Stimulated activated CD8-positive, alpha-beta memory T cell treated with anti-CD3 and anti-CD28 coated beads, Interleukin-4, amount 100 ng/mL, for 1 hour (primary cell): ENCODE results near the gene HKDC1.

ENCODE experiments used
- DNase-seq, 2 donors: peaks; one replicate each; pipeline ENCODE4 v3.0.0-alpha.2; 2020; ENCODE audit warnings: low read depth in 2 of 2, low spot score in 1 of 2

The HKDC1 gene

DNA sequence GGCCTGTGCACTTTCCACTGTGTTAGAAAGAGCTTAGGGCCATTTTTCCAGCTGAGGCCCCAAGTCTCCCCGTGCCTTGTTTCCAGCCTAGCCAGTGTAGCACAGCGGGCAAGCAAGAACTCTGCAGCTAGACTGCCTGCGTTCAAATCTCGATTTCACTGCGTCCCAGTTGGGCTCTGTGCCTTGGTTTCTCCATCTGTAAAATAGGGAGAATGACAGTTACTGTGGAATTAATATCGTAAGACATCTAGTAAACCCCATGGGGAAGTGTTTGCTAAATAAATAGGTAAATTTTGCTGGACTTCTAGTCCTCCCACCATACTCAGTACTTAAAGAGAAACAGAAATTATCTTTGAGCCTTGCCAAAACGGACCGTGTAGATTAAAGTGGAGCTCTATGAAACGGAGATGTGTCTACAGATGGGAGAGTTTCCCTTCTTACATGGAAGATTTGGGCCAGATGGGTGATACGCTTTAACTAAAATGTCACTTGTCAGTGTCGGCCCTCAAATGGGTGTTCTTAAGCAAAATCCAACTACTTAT lies 3.5 kb upstream of the HKDC1 start:
- no peak for DNase-seq

DNA sequence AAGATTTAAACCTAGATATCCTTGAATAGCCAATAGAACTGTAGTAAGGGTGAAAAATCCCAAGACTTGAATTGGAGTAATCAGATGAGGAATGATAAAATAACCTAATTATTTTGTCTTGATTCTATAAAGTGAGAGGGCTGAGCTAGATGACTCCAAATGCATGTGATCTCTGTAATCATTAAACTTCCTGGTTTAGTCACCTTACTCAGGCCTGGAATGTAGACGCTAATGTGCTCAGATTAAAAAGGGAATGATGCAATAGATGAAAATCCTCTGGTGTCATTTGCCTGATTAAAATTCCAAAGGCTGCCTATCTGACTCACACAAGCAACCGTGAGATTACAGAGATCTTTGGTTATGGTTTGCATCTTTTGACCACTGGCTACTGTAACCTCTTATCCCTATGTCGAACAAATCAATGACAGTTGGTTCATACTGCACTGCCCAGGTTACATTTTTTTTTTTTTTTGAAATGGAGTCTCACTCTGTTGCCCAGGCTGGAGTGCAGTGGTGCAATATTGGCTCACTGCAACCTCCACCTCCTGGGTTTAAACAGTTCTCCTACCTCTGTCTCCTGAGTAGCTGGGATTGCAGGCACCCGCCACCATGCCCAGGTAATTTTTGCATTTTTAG lies 2.9 kb upstream of the HKDC1 start:
- DNase-seq = no peak

DNA sequence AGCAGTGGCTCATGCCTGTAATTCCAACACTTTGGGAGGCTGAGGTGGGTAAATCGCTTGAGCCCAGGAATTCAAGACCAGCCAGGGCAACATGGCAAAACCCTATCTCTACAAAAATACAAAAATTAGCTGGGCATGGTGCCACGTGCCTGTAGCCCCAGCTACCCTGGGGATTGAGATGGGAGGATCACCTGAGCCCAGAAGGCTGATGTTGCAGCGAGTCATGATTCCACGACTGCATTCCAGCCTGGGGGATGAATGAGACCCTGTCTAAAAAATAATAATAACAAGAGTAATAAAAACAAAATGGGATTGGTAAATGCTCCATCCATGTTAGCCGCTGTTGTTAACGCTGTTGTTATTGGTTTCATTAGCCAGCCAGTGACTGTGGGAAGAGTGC lies 1.3 kb upstream of the HKDC1 start:
- no peak for DNase-seq

DNA sequence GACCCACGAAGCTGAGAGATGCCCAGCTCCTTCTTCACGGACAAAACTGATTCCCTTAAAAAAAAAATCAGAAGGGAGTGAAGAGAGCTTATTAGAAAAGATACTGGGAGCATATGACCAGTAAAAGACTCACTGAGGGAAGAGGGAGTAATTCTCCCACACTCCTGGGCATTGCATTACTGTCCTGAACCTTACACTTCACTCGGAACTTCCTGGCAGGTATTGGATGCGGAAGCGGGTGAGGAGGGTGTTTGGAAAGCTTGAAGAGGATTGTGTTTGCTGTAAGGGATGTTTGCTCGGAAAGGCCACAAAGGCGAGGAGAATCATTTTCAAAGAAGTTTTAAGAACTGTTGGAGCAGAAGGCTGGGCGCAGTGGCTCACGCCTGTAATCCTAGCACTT lies 375 bp downstream of the HKDC1 start:
- no peak for DNase-seq

DNA sequence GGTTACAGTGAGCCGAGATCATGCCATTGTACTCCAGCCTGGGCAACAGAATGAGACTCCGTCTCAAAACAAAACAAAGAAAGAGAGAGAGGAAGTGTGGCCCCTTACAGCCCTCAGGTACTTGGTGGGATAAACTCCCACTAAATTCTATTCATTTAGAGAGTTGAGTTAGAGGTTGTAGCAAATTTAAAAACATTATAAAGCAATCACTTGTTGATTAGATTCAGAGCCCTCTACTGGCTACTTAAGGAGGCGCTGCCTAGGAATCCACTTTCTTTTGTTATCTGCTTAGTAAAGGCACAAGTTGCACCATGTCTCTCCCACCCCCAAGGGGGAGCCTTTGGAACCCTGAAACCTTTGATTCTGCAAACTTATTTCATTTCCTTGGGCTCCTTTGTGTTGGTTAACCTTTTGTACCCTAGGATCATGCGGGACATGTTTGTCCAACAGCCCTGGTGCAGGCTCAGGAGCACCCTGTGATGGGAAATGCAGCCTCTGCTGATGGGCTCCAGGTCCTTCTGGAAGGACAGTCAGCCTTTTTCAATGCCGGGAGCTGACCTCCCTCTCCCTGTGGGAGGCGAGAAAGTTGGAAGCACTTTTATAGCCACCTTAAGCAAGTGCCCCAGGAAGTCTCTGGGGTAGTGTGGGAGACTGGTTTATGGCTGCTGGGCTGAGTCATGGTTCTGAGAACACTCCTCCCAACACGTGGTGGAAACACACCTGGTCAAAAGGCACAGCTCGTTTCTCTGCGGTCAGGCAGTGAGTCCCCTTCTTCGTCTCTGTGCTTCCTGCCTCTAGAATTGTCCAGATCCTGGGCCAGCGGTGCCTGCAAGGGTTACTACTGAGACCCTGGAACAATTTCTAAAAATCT lies 2.3 kb downstream of the HKDC1 start:
- peak; percentile 47 to 51 for DNase-seq

DNA sequence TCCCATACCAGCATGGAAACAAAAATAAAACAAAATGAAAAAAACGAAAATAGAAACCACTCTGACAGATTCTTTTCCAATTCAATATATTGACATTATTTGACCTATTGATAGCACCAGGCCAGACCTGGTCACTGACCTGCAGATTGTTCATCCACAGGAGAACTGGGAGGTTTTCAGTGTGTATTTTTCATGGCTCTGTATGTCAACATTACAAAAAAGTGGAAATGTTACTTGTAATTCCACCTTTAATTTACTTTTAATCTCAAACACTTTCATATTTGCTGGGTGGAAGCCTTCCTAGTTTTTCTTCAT lies 2.9 kb downstream of the HKDC1 start:
- DNase-seq = no peak

DNA sequence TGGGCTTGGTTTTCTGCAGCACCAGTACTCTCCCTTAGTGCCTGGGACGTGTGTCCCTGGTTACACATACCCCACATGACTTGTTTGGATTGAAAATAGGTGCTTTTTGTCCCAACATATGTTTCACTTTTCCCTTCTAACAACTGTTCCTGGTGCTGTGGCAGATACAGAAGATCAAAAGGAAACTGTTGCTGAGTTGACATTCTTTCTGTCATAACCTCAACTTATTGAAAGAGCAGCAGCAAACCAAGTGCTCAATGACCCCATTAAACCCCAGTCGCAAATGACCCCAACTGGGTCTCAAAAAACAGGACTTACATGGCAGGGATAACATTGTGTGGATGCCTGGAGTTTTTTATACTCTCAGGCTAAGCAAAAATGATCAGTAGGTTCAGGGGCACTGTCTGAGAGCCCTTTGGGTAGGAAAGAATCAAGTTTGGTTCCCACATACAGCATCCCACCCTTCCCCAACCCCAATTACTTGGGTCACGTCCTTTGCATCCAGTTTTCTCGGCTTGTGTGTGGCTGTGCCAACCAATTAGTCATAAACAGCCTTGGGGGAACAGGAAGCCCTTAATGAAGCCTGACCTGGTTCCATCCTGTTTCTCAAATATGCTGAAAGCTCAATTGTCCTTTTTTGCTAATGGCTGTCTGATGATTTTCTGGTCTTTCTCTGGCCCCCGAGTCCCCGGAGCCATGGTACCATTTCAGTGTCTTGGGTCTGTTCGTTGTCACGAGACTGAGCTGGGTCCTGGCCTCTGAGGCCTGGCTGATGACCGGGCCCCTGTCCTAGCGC lies 4.9 kb downstream of the HKDC1 start:
- DNase-seq = no peak

DNA sequence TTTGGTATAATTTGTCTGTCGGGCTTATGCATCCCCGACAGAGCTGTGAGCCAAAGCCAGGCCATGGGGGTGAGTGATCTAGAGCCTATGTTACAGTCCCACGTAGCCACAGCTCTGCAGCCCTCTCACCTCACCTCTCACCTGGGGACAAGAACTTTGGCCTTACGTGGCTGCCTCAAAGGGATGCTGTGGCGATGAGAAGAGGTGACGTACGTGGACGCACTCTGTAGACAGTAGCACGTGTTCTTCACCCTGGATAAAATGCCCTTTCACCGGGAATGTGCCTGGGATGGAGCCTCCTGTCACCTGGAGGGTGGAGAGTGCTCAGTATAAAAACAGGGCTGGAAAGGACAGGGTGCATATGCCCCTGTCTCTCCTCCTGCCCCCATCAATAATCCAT lies 5.5 kb downstream of the HKDC1 start:
- DNase-seq = no peak

DNA sequence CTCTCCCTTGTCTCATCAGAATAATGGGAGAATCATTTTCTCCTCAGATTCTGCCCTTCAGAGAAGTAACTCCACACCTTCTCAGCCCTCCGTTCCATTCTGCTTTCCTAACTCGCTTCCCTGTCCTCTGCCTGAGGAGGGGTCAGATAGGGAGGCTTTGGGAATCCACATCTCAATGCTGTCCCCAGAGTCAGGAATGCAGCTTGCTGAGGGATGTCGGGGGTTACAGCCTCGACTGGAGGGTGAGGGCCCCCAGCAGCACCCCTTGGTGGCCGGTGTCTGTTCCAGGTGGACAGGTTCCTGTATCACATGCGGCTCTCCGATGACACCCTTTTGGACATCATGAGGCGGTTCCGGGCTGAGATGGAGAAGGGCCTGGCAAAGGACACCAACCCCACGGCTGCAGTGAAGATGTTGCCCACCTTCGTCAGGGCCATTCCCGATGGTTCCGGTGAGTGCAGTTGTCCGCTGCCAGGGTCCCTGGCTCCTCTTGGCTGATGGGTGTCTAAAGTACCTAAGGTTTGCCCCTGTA lies 6.9 kb downstream of the HKDC1 start:
- no peak for DNase-seq

DNA sequence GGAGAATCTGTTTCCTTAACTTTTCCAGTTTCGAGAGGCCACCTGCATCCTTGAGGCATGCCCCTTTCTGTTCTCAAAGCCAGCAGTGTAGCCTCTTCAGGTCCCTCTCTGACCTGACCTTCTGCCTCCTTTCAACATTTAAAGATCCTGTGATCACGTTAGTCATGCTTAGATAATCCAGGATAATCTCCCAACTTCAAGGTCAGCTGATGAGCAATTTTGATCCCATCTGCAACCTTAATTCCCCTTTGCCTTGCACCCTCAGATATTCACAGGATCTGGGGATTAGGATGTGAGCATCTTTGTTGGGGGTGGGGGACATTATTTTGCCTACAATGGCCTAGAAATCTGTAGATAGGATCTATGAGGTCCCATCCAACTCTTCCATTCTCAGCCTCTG lies 8.0 kb downstream of the HKDC1 start:
- no peak for DNase-seq

DNA sequence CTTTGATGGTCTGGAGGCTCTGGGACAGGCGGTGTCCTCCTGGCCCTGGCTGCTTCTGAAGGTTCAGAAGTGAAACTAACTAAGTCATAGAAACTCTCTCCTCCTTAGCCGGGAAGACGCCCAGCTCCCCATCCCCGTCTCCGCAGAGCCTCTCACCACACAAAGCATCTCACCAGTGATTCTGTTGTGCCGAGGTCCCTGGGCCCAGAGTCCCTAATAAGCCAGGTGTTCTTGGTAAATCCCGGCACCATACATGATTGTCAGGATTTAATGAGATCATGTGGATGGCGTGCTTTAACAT lies 9.4 kb downstream of the HKDC1 start:
- DNase-seq = no peak

DNA sequence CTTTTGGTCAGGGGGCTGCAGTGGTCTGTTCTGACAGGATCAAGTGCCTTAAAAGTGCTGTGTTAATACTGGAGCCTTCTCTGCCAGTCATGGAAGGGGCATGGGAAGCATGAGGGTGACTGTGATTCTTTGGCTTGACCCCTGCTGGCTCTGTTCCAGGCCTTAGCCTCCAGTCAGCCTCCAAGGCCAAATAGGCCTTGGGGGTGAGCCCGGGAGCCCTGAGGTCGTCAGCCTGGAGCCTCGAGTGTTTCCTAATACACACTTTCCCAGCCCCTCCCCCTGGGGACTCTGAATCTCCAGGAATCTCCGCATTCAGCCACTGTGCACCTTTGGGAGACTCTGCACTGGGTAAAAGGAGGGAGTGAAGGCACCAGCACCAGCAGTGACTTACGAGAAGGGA lies 10.0 kb downstream of the HKDC1 start:
- DNase-seq = no peak

DNA sequence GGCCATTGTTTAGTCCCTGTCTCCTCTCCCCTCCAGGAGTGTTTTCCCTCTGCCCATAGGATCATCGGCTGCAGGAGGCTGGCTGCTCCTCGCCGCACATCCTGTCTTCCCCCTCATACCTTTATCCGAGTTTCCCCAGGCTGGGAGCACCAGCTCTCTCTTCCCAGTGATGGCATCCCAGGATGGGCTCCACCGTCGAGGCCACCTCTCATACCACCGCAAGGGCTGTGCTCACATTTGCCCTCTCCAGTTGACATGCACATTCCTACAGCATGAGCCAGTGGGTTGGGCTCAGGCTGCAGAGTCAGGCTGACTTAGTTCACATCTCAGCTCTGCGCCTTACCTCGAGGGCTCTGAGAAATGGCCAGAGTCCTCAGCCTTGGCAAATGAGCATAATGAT lies 12.1 kb downstream of the HKDC1 start:
- DNase-seq = no peak

DNA sequence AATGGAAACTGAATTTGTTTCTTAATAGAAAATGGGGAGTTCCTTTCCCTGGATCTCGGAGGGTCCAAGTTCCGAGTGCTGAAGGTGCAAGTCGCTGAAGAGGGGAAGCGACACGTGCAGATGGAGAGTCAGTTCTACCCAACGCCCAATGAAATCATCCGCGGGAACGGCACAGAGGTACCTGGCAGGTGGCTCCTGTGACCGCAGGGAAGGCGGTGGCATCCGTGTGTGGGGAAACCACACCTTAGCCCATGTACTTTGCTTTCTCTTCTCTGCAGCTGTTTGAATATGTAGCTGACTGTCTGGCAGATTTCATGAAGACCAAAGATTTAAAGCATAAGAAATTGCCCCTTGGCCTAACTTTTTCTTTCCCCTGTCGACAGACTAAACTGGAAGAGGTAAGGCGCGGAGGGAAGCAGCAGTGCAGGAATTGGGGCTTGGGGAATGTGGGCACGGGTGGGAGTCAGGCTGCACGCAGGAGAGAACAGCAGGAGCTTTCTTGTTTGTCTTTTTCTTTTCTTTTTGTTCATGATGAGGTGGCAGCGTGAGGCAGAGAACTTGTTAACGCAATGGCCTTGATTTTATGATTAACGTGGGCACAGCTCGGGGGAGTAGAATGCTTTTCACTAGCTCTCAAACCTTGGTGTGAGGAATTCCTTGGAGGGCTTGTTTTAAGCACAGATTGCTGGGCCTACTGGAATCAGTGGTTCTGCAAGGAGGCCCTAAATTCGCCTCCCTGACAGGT lies 12.8 kb downstream of the HKDC1 start:
- DNase-seq = no peak

DNA sequence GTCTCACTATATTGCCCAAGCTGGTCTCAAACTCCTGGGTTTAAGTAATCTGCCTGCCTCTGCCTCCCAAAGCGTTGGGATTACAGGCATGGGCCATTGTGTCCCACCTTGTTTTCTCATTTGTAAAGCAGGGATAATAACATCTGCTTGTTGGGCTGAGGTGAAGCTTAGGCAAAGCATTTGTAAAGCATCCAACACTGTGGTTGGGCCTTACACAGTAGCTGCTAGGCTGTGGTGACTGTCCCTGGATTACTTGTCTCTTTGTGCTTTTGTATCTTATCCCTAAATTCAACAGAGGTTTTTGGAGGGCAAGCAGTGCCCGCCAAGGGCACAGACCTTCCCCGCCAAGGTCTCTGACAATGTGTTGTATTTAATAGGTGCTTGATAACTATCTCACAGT lies 14.3 kb downstream of the HKDC1 start:
- no peak for DNase-seq

DNA sequence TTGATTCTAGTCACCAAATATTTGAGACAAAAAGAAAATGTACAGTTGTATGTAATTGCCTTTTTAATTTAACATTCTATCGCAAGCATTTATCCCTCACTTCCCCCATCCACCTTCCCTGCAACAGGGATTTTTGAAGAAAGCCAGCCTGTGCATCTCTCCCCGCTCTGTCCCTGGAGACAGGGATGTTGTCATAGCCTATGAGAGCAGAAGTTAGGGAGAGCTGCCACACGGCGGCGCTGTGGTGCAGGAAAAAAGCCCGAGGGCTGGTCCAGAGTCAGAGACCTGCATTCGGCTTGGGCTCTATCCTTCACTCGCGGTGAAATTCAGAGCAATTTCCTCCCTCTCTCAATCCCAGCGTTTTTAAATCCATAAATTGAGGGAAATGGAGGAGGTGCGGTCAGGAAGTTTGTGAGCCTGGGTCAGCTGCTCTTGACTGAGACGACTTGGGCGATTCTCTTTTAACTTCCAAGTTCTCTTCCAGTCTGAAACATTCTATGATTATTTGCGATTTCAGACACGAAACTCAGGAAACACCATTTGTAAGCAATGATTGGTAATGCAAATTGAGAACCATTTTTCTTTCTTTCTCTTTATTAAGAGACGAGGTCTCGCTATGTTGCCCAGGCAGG lies 17.5 kb downstream of the HKDC1 start:
- DNase-seq = peak; percentile 78 to 89

DNA sequence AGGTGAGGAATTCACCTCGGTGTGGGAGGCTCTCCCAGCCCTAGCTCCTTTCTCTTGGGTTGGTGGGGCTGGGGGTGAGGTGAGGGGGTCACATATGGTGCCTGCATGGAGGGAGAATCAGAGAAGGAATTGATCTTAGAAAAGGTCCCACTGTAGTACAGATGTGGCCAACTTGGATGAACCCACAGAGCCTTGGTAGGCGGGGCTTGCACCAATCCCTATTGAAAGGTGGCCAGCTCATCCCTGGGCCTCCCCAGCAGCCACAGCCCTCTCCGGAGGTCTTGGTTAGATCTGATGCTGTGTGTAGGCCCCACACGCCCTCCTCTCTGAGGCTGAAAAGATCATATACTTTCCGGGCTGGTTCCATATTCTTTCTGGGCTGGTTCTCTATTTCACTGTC lies 19.0 kb downstream of the HKDC1 start:
- no peak for DNase-seq

DNA sequence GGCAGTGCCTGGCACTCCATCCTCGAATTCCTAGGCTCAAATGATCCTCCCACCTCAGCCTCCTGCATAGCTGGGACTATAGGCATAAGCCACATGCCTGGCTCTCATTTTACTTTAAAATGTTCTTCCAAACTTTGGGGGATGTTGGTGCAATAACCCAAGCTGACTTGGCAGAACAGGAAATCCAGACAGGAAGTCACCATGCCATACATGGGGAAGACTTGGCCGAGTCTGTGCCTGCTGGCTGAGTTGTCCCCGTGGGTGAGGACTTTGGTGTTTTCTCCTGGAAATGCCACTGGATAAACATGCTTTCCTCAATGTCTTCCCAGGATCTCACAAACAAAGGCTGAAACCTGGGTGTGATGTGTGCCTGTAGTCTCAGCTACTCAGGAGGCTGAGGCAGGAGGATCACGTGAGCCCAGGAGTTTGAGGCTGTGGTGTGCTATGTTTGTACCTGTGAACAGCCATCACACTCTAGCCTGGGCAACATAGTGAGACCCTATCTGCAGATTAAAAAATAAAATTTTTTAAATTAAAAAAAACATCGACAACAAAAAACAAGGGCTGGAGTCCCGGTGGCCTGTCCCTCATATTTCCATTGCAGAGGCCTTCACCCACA lies 19.8 kb downstream of the HKDC1 start:
- DNase-seq = no peak

DNA sequence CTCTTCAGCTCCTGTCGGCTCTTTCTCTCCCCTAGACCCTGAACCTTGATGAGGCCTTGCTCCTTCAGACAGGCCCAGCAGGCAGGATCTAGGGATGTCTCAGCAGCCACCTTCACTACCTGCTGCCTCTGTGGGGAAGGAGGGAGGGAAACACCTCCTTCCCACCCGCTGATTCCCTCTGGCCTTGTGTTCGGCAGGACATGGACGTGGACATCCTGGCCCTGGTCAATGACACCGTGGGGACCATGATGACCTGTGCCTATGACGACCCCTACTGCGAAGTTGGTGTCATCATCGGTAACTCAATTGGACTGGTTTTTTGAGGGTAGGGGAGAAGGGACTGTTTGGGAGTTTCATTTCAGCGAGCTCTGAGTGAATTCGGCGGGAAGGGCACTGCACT lies 20.3 kb downstream of the HKDC1 start:
- no peak for DNase-seq

DNA sequence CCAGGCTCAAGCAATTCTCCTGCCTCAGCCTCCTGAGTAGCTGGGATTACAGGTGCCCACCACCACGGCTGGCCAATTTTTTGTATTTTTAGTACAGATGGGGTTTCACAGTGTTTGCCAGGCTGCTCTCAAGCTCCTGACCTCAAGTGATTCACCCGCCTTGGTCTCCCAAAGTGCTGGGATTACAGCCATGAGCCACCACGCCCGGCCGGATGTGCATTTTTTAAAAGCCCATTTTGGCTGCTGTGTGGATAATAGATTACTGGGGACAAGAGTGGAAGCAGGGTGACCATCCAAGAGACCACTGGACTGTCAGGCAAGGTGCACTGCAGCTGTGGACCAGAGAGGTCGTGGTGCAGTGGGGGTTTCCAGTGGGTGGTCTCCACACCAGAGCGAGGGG lies 21.4 kb downstream of the HKDC1 start:
- DNase-seq = no peak
